Calu3 (cell line): ENCODE results near the gene SLC27A1. TPM values are rescaled to one million over a fixed set of nuclear protein-coding genes. Genes with fewer than 3 reads are reported as not detected.
"Not testable (repeated sequence)": the region's sequence is repeated elsewhere in the genome, so short reads cannot be mapped to it uniquely, and the experiment has no call there.

Experiments
- BruUV-seq: library from RNA; stranded (reverse); fragments of 400-500 nt; replicated peaks from 2 replicates; lab custom pipeline; 2021; lab: Mats Ljungman, UMichigan
- CTCF ChIA-PET: fragments of 300-600 bp; sonication (Branson Sonifier 250); formaldehyde crosslinking; loops from one replicate; lab custom pipeline; 2022; ENCODE audit warnings: antibody characterized with exemption; lab: Charles Lee
- DNase-seq: peaks from one replicate; pipeline ENCODE4 v3.0.0; 2022
- H3K27ac Mint-ChIP-seq: one replicate; pipeline ENCODE4 v1.8.0; 2022; ENCODE audit warnings: mixed read lengths; ENCODE audit not compliant: unreplicated experiment
- H3K27me3 Mint-ChIP-seq: one replicate; pipeline ENCODE4 v1.8.0; 2022; ENCODE audit warnings: mixed read lengths; ENCODE audit not compliant: unreplicated experiment
- H3K36me3 Mint-ChIP-seq: one replicate; pipeline ENCODE4 v1.8.0; 2022; ENCODE audit warnings: mild to moderate bottlenecking, moderate library complexity, mixed read lengths; ENCODE audit not compliant: insufficient read depth, unreplicated experiment
- H3K4me1 Mint-ChIP-seq: one replicate; pipeline ENCODE4 v1.8.0; 2022; ENCODE audit warnings: mild to moderate bottlenecking, low read depth, mixed read lengths; ENCODE audit not compliant: unreplicated experiment
- H3K4me3 Mint-ChIP-seq: one replicate; pipeline ENCODE4 v1.8.0; 2022; ENCODE audit warnings: mild to moderate bottlenecking, low read depth, moderate library complexity, mixed read lengths; ENCODE audit not compliant: unreplicated experiment
- H3K9me3 Mint-ChIP-seq: one replicate; pipeline ENCODE4 v1.8.0; 2022; ENCODE audit warnings: low read depth, mixed read lengths; ENCODE audit not compliant: unreplicated experiment
- CTCF ChIP-seq: fragments of 200-600 bp; IDR thresholded peaks from one replicate; pipeline ENCODE4 v1.8.0; 2022; ENCODE audit warnings: antibody characterized with exemption; ENCODE audit not compliant: unreplicated experiment
- intact Hi-C: fragments of 100-400 bp; cut with micrococcal nuclease; formaldehyde crosslinking; loops from one replicate; pipeline ENCODE4 v1.10.0; 2022; ENCODE audit not compliant: unreplicated experiment
- total RNA-seq: library from RNA; stranded (reverse); gene quantifications from 2 replicates; pipeline ENCODE4 v1.2.3, GENCODE V29; 2022

Gene SLC27A1
- total RNA-seq, 1 experiment from 2014 or later, result 42.5 TPM

- peak overlapping the region; percentile 44 for H3K27ac Mint-ChIP-seq
Observed at GRCh38 chr19:17504456-17504855, 34.1 kb downstream of the SLC27A1 start.

GRCh38 chr19:17505223-17505622 is 34.9 kb downstream of the SLC27A1 start:
- BruUV-seq, result no TSS peak
- DNase-seq, result no peak
- H3K27me3 Mint-ChIP-seq, result no peaks in the 10 kb centered on the region
- H3K36me3 Mint-ChIP-seq, result peaks cover 63% of the 10 kb centered on the region
- no peak overlapping the region for H3K4me3 Mint-ChIP-seq
- peaks cover 6% of the 10 kb centered on the region for H3K4me1 Mint-ChIP-seq
- peak overlapping the region; percentile 44 for H3K27ac Mint-ChIP-seq
- no peak for TF ChIP-seq CTCF
- no peaks in the 10 kb centered on the region for H3K9me3 Mint-ChIP-seq
- intact Hi-C loops, result no loop called here
- CTCF ChIA-PET, result no interaction called here

More at GRCh38 chr19:17504456-17504855, 34.1 kb downstream of the SLC27A1 start:
- no peak for TF ChIP-seq CTCF
- BruUV-seq, result no TSS peak
- Mint-ChIP-seq H3K36me3 (peaks cover 62% of the 10 kb centered on the region), H3K4me1 (peaks cover 6% of the 10 kb centered on the region), H3K9me3 (no peaks in the 10 kb centered on the region), H3K4me3 (no peak overlapping the region), H3K27me3 (no peaks in the 10 kb centered on the region)
- no peak for DNase-seq
- CTCF ChIA-PET, result no interaction called here
- intact Hi-C loops, result no loop called here

- H3K4me1 Mint-ChIP-seq, result peaks cover 6% of the 10 kb centered on the region
- H3K36me3 Mint-ChIP-seq, result peaks cover 64% of the 10 kb centered on the region
- H3K4me3 Mint-ChIP-seq, result no peak overlapping the region
- H3K9me3 Mint-ChIP-seq, result no peaks in the 10 kb centered on the region
- no TSS peak for BruUV-seq
- intact Hi-C loops, result no loop called here
- TF ChIP-seq CTCF, result no peak
- CTCF ChIA-PET, result no interaction called here
- no peak for DNase-seq
- no peak overlapping the region for H3K27ac Mint-ChIP-seq
- H3K27me3 Mint-ChIP-seq, result no peaks in the 10 kb centered on the region
Observed at GRCh38 chr19:17506745-17507144, 36.4 kb downstream of the SLC27A1 start.

- intact Hi-C loops, DNase-seq, H3K4me3 Mint-ChIP-seq, H3K4me1 Mint-ChIP-seq, H3K27me3 Mint-ChIP-seq, BruUV-seq, H3K9me3 Mint-ChIP-seq: not testable (repeated sequence)
- CTCF ChIA-PET, result interaction anchor here (0.7 kb wide), 1 partner anchor 29 kb away, joined by 4 read pairs; no protein-coding TSS in a partner anchor
- Mint-ChIP-seq H3K36me3 (peaks cover 78% of the 10 kb centered on the region), H3K27ac (peak overlapping the region; percentile 95)
Observed at GRCh38 chr19:17508558-17508933, 38.2 kb downstream of the SLC27A1 start.

- Mint-ChIP-seq H3K4me3 (peak overlapping the region; percentile 72), H3K4me1 (peaks cover 6% of the 10 kb centered on the region), H3K27ac (peak overlapping the region; percentile 77), H3K27me3 (no peaks in the 10 kb centered on the region), H3K9me3 (no peaks in the 10 kb centered on the region), H3K36me3 (peaks cover 65% of the 10 kb centered on the region)
- no peak for TF ChIP-seq CTCF
- no peak for DNase-seq
- BruUV-seq, result no TSS peak
- CTCF ChIA-PET, result interaction anchor here (1.0 kb wide), 1 partner anchor 40 kb away, joined by 7 read pairs; the partner anchor contains the start of gene SLC27A1
- intact Hi-C loops, result loop anchor here (5.0 kb wide), 1 partner anchor 33 kb away; no protein-coding TSS in a partner anchor
Observed at GRCh38 chr19:17510220-17510993, 40.1 kb downstream of the SLC27A1 start.
